HG03066 (cell line): ENCODE measurements around the gene TDP2.

Experiments
- ATAC-seq: cut with Tn5 transposase; IDR thresholded peaks from one replicate; pipeline ENCODE4 v1.9.1; 2021; ENCODE audit warnings: low read depth; ENCODE audit not compliant: unreplicated experiment

The TDP2 gene, protein sequence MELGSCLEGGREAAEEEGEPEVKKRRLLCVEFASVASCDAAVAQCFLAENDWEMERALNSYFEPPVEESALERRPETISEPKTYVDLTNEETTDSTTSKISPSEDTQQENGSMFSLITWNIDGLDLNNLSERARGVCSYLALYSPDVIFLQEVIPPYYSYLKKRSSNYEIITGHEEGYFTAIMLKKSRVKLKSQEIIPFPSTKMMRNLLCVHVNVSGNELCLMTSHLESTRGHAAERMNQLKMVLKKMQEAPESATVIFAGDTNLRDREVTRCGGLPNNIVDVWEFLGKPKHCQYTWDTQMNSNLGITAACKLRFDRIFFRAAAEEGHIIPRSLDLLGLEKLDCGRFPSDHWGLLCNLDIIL

DNA sequence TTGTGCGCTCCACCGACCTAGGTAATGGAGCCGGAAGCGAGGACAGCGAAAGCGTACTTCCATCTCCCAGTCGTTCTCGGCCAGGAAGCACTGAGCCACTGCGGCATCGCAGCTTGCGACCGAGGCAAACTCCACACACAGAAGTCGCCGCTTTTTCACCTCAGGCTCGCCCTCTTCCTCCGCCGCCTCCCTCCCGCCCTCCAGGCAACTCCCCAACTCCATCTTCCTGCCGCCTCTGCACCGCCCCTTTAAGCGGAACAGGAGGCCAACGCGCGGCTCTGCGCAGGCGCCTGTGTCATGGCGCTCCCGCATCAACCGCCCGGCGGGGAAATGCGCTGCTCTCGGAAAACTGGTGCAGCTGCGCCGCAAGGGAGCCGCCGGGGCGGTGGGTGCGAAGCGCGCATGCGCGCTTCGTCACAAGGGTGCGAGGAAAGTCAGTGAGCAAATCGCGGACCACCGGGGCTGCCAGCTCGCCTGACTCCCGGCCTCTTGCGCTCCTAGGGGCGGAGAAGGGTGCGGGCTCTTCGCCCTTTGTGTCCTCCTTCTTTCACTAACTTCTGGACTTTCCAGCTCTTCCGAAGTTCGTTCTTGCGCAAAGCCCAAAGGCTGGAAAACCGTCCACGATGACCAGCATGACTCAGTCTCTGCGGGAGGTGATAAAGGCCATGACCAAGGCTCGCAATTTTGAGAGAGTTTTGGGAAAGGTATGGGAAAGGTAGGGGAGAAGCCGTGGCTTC lies at the start of gene TDP2, which contains the start of gene ACOT13:
Gene TDP2, minus strand, starts transcription at position 259 of the 737 bp plus-strand sequence. Its CDS starts 37 bp downstream, at position 222.
Gene ACOT13, plus strand, starts transcription at position 437 of the 737 bp plus-strand sequence. Its CDS starts 187 bp downstream, at position 624.
- ATAC-seq = peak; percentile 93

DNA sequence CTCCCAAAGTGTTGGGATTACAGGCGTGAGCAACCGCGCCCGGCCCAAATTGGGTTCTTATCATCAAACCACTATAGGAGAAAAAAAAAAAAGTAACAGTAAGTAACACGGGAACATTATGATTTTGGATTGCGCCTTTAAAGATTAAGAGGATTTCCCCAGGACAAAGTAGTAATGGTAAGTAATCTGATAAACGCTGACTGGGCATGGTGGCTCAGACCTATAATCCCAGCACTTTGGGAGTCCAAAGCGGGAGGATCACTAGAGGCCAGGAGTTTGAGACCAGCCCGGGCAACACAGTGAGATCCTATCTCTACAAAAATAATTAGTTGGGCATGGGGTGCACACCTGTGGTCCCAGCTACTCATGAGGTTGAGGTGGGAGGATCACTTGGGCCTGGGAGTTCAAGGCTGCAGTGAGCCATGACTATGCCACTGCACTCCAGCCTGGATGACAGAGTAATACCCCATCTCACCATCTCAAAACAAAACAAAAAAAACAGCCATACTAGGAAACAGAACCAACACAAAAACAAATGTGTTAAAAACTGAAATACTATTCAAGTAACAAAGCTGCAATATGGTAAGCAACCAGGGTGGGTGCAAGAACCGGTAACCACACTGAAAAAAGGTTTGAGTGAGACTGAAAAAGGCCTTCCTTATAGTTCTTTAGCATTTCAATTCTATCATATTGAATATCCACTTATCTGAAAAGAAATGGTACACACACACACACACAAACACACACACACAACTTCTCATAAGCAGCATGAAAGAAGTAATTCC lies 44.0 kb upstream of the TDP2 start:
- no peak for ATAC-seq

DNA sequence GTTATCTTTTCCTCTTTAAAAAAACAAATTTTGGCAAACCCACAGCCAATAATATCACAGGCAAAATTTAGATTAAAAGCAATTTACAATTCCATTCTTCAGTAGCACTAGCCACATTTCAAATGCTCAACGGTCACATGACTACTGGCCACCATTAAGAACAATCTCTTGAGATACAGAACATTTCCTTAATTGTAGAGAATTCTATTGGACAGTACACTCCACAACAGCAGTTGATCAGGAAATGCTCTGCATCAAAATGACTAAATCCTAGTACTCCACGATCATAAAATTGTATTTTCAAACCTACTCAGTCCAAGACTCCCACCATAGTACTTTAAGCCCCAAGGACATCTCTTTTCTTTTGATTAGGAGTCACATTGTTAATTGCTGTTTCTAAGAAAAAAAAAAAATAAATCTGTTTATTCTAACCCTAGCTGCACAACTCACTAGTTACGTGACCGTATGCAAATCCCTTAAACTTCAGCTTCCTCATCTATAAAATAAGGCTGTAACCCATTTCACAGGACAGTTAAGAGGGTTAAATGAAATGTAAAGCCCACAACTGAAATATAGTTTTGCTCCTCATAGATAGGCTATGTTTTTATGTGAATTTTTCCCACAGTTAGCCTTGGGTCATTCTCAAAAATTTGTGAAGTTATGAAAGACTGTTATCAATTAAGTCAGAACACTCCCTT lies 42.5 kb upstream of the TDP2 start:
- no peak for ATAC-seq

GRCh38 chr6:24708612-24709011 lies 41.9 kb upstream of the TDP2 start:
- ATAC-seq = no peak

- no peak for ATAC-seq
Measured at GRCh38 chr6:24704468-24704867, 37.8 kb upstream of the TDP2 start.

GRCh38 chr6:24702720-24703282 lies 36.1 kb upstream of the TDP2 start:
- ATAC-seq = no peak

- ATAC-seq = no peak
Measured at GRCh38 chr6:24699521-24700359, 33.0 kb upstream of the TDP2 start.

- no peak for ATAC-seq
Measured at GRCh38 chr6:24696097-24696496, 29.4 kb upstream of the TDP2 start.

DNA sequence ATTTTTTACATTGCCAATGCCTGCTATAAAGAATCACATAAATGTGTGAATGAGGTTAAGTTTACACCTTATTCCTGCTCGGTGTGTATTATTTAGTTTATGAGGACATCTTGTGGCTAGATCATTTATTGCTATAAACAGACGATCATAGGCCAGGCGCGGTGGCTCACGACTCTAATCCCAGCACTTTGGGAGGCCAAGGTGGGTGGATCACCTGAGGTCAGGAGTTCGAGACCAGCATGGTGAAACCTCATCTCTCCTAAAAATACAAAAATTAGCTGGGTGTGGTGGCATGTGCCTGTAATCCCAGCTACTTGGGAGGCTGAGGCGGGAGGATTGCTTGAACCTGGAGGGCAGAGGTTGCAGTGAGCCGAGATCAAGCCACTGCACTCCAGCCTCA lies 28.9 kb upstream of the TDP2 start:
- ATAC-seq = peak; percentile 62

- ATAC-seq = no peak
Measured at GRCh38 chr6:24694198-24694597, 27.5 kb upstream of the TDP2 start.

DNA sequence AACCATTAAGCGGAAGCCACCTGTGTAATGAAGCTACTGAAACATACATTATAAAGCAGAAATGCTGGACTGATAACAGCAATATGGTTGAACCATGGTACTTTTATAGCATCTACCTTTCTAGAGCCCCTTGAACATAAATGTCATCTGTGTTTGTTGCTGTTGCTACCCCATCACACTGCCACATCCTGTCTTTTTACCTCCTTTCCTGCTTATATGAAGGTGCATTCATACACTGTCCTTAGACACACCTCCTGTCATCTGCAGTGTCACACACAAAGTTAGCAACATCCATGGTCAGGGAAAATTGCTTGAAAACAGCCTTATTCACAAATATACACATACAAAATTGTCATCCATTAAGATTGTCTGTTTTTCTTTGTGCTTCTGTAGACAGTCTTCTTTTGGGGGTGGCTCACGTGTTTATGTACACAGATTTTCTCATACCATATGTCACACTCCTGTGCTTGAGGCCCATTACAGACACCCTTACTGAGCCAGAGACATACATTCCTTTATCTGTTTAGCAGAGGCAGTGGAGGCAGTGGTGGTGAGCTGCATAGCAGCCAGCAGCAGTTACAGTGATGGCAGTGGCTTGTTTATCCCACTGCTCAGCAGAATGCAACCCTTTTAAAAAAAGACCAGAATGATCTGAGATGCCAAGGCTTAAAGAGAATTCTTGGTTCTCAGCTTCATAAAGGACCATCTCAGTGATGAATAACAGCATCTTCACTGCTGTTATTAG lies 26.3 kb upstream of the TDP2 start:
- no peak for ATAC-seq

GRCh38 chr6:24692415-24692814 lies 25.7 kb upstream of the TDP2 start:
- ATAC-seq = no peak

GRCh38 chr6:24692003-24692402 lies 25.3 kb upstream of the TDP2 start:
- ATAC-seq = no peak

GRCh38 chr6:24691550-24691949 lies 24.9 kb upstream of the TDP2 start:
- no peak for ATAC-seq

- no peak for ATAC-seq
Measured at GRCh38 chr6:24690593-24690992, 23.9 kb upstream of the TDP2 start.

GRCh38 chr6:24689964-24690363 lies 23.3 kb upstream of the TDP2 start:
- ATAC-seq = no peak

GRCh38 chr6:24686946-24687345 lies 20.2 kb upstream of the TDP2 start:
- ATAC-seq = no peak

DNA sequence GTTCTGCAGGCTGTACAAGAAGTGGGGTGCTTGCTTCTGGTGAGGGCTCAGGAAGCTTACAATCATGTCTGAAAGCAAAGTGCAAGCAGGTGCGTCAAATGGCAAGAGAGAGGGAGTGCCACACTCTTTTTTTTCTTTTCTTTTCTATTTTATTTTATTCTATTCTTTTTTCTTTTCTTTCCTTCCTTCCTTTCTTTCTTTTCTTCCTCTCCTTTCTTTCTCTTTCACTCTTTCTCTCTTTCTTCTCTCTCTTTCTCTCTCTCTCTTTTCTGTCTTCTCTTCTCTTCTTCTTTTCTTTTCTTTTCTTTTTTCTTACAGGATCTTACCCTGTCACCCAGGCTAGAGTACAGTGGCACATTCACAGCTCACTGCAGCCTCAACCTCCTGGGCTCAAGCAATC lies 19.7 kb upstream of the TDP2 start:
- ATAC-seq = no peak
